Common myeloid progenitor, CD34-positive (primary cell): Measurements from ENCODE around the gene FRMD4A.
"Not testable (repeated sequence)": the region's sequence is repeated elsewhere in the genome, so short reads cannot be mapped to it uniquely, and the experiment has no call there.

Experiments used
- CTCF ChIA-PET: fragments of 350-600 bp; sonication (Branson Sonifier 250); formaldehyde crosslinking; loops from one replicate; lab custom pipeline; 2021; ENCODE audit warnings: antibody characterized with exemption; lab: Charles Lee
- POLR2A ChIA-PET: fragments of 350-600 bp; sonication (Branson Sonifier 250); formaldehyde crosslinking; loops from one replicate; lab custom pipeline; 2021; ENCODE audit warnings: antibody characterized with exemption; lab: Charles Lee
- DNase-seq, 3 donors: peaks; one replicate each; pipeline versions ENCODE4 v3.0.0 to v3.0.0-alpha.2; 2013
- H3K27ac ChIP-seq, 2 experiments: 1 replicate in 1 of 2; 2 replicates in 1 of 2; pipeline ENCODE4 v1.7.0; 2013; ENCODE audit warnings: inconsistent platforms in 2 of 2, low read length in 2 of 2, mild to moderate bottlenecking in 2 of 2, low read depth in 1 of 2, moderate library complexity in 1 of 2; ENCODE audit not compliant: severe bottlenecking in 2 of 2, insufficient read depth in 1 of 2, poor library complexity in 1 of 2
- H3K27me3 ChIP-seq, 5 experiments: replicated peaks in 2 of 5; 1 replicate in 3 of 5; 2 replicates in 2 of 5; pipeline versions ENCODE4 v1.6.1 to v1.7.0; 2013; ENCODE audit warnings: low read length in 4 of 5, mild to moderate bottlenecking in 2 of 5, moderate library complexity in 2 of 5, inconsistent platforms in 1 of 5; ENCODE audit not compliant: insufficient read depth in 5 of 5, control insufficient read depth in 4 of 5
- H3K36me3 ChIP-seq, 4 experiments: 1 replicate in 2 of 4; 2 replicates in 2 of 4; pipeline versions ENCODE4 v1.6.1 to v1.7.0; 2013; ENCODE audit warnings: low read length in 3 of 4, control low read depth in 1 of 4, mild to moderate bottlenecking in 1 of 4; ENCODE audit not compliant: control insufficient read depth in 4 of 4, insufficient read depth in 4 of 4
- H3K4me1 ChIP-seq, 4 experiments: 1 replicate in 3 of 4; 2 replicates in 1 of 4; pipeline versions ENCODE4 v1.6.1 to v1.7.1; 2013; ENCODE audit warnings: low read length in 3 of 4, mild to moderate bottlenecking in 3 of 4, control low read depth in 1 of 4, inconsistent platforms in 1 of 4, moderate library complexity in 1 of 4; ENCODE audit not compliant: control insufficient read depth in 4 of 4, insufficient read depth in 4 of 4; ENCODE audit errors: control extremely low read depth in 1 of 4
- H3K4me3 ChIP-seq, 7 experiments: 1 replicate in 4 of 7; 2 replicates in 3 of 7; pipeline versions ENCODE4 v1.5.1 to v1.7.0; 2013; ENCODE audit warnings: mild to moderate bottlenecking in 7 of 7, low read length in 6 of 7, moderate library complexity in 6 of 7, inconsistent platforms in 2 of 7, low read depth in 2 of 7, control low read depth in 1 of 7; ENCODE audit not compliant: insufficient read depth in 4 of 7, control insufficient read depth in 1 of 7; ENCODE audit errors: extremely low read depth in 1 of 7
- H3K9me3 ChIP-seq, 5 experiments: 1 replicate in 4 of 5; 2 replicates in 1 of 5; pipeline versions ENCODE4 v1.6.1 to v1.7.1; 2013; ENCODE audit warnings: low read length in 4 of 5, mild to moderate bottlenecking in 2 of 5, inconsistent platforms in 1 of 5, low read depth in 1 of 5, moderate library complexity in 1 of 5; ENCODE audit not compliant: control insufficient read depth in 4 of 5, insufficient read depth in 2 of 5; ENCODE audit errors: control extremely low read depth in 1 of 5
- WGBS: methylation state at CpG from one replicate; pipeline ENCODE4 v1.1.5; 2013; ENCODE audit not compliant: insufficient coverage; 5-methylcytosine and 5-hydroxymethylcytosine counted together

The FRMD4A gene

DNA sequence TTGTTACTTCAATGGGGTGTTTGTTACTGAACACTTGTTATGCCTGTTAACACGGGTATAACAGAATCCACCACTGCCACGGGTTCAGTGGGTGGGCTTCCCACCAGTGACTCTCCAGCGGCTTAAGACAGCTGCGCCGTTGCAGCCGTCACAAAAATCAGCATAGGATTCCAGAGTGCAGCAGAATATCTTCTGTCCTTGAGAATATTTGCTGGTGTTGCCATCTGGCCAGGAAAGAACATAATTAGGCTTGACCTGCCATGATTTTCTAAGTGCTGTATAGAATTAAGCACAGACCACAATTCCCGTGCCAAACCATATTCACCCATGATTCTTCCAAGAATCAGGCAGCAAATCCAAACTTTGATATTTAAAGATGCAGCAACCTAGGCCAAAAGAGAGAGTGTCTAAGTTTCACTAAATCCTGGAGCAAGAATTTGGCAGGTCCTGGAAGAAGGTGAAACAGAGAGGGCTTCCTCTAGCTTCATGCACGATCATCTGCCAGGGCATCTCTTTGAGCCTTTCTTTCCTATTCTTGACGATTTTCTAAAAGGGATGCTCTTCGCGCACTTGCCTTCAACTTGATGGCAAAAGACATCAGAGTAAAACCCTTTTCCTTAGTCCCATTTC, 95.0 kb downstream of the FRMD4A start:
- peaks cover 0 to 10% (median 4%) of the 10 kb centered on the region in 5 experiments for H3K27me3 ChIP-seq
- DNase-seq, result no peak
- H3K4me3 ChIP-seq, result no peak overlapping the region
- H3K4me1 ChIP-seq, result no peaks in the 10 kb centered on the region
- H3K36me3 ChIP-seq, result no peaks in the 10 kb centered on the region
- no peak overlapping the region for H3K27ac ChIP-seq
- WGBS, result 99% methylated on average over 8 of the region's 11 CpGs
- POLR2A ChIA-PET, result no interaction called here
- peaks cover 0 to 3% (median 0%) of the 10 kb centered on the region in 5 experiments for H3K9me3 ChIP-seq
- CTCF ChIA-PET, result no interaction called here

DNA sequence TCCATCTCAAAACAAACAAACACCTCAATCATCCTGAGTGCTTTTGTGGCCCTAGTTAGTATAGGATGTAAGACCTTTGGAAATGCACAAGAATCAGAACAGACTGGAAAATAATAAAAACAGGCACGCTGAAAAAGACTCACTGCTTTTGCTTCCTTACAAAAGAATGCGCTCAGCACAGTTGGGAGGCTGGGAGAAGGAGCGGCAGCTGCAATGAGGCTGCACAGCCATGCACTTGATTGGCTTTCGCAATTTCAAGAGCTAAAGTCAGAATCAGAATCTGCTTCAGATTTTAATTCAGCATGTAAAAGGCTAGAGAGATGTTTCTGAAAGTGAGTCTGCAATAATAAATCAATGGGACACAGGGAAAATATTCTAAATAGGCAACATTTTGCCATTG, 97.2 kb downstream of the FRMD4A start:
- 87% methylated on average over 4 of the region's 4 CpGs for WGBS
- no peak for DNase-seq
- H3K27ac ChIP-seq, result no peak overlapping the region
- ChIA-PET CTCF (no interaction called here), POLR2A (no interaction called here)
- no peaks in the 10 kb centered on the region for H3K36me3 ChIP-seq
- no peaks in the 10 kb centered on the region for H3K4me1 ChIP-seq
- H3K9me3 ChIP-seq, result peaks cover 0 to 3% (median 0%) of the 10 kb centered on the region in 5 experiments
- no peak overlapping the region for H3K4me3 ChIP-seq
- H3K27me3 ChIP-seq, result peaks cover 0 to 4% (median 0%) of the 10 kb centered on the region in 5 experiments

DNA sequence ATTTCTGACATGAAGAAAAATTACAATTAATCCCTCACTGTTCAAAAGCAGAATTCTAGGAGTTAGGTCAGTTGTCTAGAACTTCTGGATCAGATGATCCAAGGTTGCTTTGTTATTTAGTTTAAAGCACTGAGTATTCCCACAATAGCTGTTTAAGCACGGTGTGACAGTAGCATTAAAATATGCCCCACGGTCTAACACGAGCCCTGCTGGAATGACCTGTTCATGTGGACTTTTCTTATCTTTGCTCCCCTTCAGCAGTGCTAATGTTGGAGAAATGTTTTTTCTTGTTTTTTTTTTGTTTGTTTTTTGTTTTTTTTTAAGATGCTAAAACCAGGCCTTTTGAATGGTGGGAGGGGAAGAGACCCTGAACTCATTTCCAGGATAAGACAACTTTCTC, 101.9 kb downstream of the FRMD4A start:
- H3K36me3 ChIP-seq, DNase-seq, H3K27ac ChIP-seq, H3K27me3 ChIP-seq, POLR2A ChIA-PET, H3K4me1 ChIP-seq, H3K4me3 ChIP-seq, H3K9me3 ChIP-seq: not testable (repeated sequence)
- 100% methylated on average over 2 of the region's 3 CpGs for WGBS
- CTCF ChIA-PET, result interaction anchor here (1.2 kb wide), 1 partner anchor 18 kb away, joined by 3 read pairs; no protein-coding TSS in a partner anchor

DNA sequence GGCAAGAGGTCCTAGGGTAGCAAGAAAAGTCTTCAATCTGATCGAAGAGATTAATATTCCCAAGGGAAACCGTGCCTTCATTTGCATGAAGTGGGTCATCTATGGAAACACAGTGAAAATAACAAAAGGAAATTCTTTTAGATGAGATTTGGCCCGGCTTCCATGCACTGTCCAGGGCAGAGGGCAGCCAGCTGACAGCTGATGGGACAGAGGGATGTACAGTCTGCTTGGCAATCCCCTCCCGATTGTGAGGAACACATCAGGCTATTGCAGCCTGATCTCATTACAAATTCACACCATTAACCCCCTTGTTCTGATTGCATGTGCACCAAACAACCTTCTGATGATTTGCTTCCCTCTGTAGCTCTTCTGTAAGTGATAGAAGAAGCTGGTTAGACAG, 105.3 kb downstream of the FRMD4A start:
- no peaks in the 10 kb centered on the region for H3K4me1 ChIP-seq
- H3K27me3 ChIP-seq, result peaks cover 0 to 11% (median 6%) of the 10 kb centered on the region in 5 experiments
- CTCF ChIA-PET, result no interaction called here
- DNase-seq, result no peak
- H3K4me3 ChIP-seq, result no peak overlapping the region
- POLR2A ChIA-PET, result no interaction called here
- H3K9me3 ChIP-seq, result no peaks in the 10 kb centered on the region
- WGBS, result 97% methylated on average over 3 of the region's 4 CpGs
- no peak overlapping the region for H3K27ac ChIP-seq
- H3K36me3 ChIP-seq, result no peaks in the 10 kb centered on the region

DNA sequence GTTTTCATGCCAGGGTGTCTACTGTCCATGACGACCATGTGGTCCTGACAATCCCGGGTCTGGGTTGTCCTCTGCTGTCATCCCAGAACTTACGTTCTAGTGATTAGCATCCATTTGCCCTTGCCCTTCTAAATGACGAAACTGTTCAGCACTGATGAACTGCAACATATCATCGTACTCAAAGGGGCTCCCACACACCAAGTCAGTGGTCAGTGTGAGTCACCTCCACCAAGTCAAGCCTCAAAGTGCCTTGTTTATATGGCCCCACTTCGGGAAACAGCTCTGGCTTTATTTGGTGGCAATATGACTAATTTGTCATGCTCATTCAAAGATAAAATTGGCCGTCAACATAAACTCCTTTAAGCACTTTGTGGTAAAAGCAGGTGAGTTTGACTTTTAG, 110.7 kb downstream of the FRMD4A start:
- peaks cover 0 to 11% (median 2%) of the 10 kb centered on the region in 5 experiments for H3K27me3 ChIP-seq
- H3K4me1 ChIP-seq, result no peaks in the 10 kb centered on the region
- no peak overlapping the region for H3K4me3 ChIP-seq
- ChIA-PET POLR2A (no interaction called here), CTCF (no interaction called here)
- no peaks in the 10 kb centered on the region for H3K36me3 ChIP-seq
- no peak for DNase-seq
- 87% methylated on average over 6 of the region's 7 CpGs for WGBS
- H3K27ac ChIP-seq, result no peak overlapping the region
- no peaks in the 10 kb centered on the region for H3K9me3 ChIP-seq

DNA sequence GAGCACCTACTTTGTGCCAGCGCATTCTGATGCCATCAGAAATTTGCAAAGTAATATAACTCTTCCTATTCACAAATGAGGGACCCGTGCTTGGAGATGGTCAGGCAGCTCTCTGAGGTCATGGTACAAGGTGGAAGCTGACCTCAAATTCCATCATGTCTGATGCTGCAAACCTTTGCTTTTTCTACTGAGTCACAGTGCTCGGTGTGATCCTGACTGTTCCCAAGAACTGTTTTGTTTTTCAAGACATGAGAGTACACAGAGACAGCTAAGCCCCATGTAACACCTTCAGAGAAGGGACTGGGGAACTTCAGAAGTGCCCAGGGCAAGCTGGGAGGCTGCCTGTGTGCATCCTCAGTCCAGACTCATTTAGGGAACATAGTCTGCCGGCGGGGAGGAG, 111.3 kb downstream of the FRMD4A start:
- Histone ChIP-seq H3K27me3 (peaks cover 0 to 8% (median 2%) of the 10 kb centered on the region in 5 experiments), H3K36me3 (no peaks in the 10 kb centered on the region), H3K27ac (no peak overlapping the region), H3K9me3 (no peaks in the 10 kb centered on the region), H3K4me3 (no peak overlapping the region), H3K4me1 (no peaks in the 10 kb centered on the region)
- no peak for DNase-seq
- ChIA-PET CTCF (no interaction called here), POLR2A (no interaction called here)
- WGBS, result 93% methylated on average over 5 of the region's 5 CpGs

DNA sequence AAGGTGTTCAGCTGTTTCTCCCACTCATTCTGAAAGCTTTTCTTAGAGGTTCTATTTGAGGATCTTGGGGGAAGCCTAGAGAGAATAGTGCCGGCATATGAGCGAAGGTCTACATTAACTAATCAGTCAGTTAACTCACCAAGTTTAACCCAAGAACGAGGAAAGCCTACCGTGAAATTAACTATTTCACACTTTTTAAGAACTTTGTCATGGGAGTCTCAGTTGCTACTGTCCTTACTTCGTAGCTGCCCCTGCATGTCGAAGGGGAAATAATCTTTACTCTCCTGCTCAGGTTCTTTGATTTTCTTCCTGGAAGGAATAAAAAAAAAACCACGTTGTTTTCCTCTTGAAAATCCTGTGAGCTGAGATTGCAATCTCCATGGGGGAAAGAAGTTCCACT, 115.1 kb downstream of the FRMD4A start:
- ChIA-PET POLR2A (no interaction called here), CTCF (interaction anchor here (0.8 kb wide), 1 partner anchor 41 kb away, joined by 3 read pairs; no protein-coding TSS in a partner anchor)
- no peaks in the 10 kb centered on the region for H3K36me3 ChIP-seq
- no peak for DNase-seq
- no peaks in the 10 kb centered on the region for H3K9me3 ChIP-seq
- WGBS, result 94% methylated on average over 5 of the region's 7 CpGs
- no peaks in the 10 kb centered on the region for H3K4me1 ChIP-seq
- H3K27me3 ChIP-seq, result peaks cover 0 to 10% (median 0%) of the 10 kb centered on the region in 5 experiments
- no peak overlapping the region for H3K27ac ChIP-seq
- H3K4me3 ChIP-seq, result no peak overlapping the region
